ENCODE data around the gene NDUFA8.

The NDUFA8 gene

GRCh38 chr9:122159026-122159924 lies at the start of gene NDUFA8, which contains the start of gene MORN5:
TSS of gene NDUFA8 (minus strand) at chr9:122159779. CDS start at chr9:122159677, 102 bp downstream.
TSS of gene MORN5 (plus strand) at chr9:122159908. CDS start at chr9:122159973, 65 bp downstream.
- peak; percentile 79 to 87 for DNase-seq

- no peak for DNase-seq
Measured at GRCh38 chr9:122207096-122207495, 47.5 kb upstream of the NDUFA8 start.

GRCh38 chr9:122206118-122207046 lies 46.8 kb upstream of the NDUFA8 start:
- no peak for DNase-seq

- DNase-seq = no peak
Measured at GRCh38 chr9:122205176-122205575, 45.6 kb upstream of the NDUFA8 start.

- DNase-seq = no peak
Measured at GRCh38 chr9:122204491-122204890, 44.9 kb upstream of the NDUFA8 start.

GRCh38 chr9:122204055-122204454 lies 44.5 kb upstream of the NDUFA8 start:
- no peak for DNase-seq

- no peak for DNase-seq
Measured at GRCh38 chr9:122202111-122202510, 42.5 kb upstream of the NDUFA8 start.

GRCh38 chr9:122201641-122202040 lies 42.1 kb upstream of the NDUFA8 start:
- no peak for DNase-seq

GRCh38 chr9:122200960-122201595 lies 41.5 kb upstream of the NDUFA8 start:
- no peak for DNase-seq

GRCh38 chr9:122197882-122198281 lies 38.3 kb upstream of the NDUFA8 start:
- no peak for DNase-seq

- no peak for DNase-seq
Measured at GRCh38 chr9:122197426-122197825, 37.8 kb upstream of the NDUFA8 start.

GRCh38 chr9:122195875-122196274 lies 36.3 kb upstream of the NDUFA8 start:
- no peak for DNase-seq

- DNase-seq = no peak
Measured at GRCh38 chr9:122193651-122194050, 34.1 kb upstream of the NDUFA8 start.

- no peak for DNase-seq
Measured at GRCh38 chr9:122192914-122193525, 33.4 kb upstream of the NDUFA8 start.

- DNase-seq = no peak
Measured at GRCh38 chr9:122192261-122192875, 32.8 kb upstream of the NDUFA8 start.

- DNase-seq = no peak
Measured at GRCh38 chr9:122191584-122191983, 32.0 kb upstream of the NDUFA8 start.

- DNase-seq = no peak
Measured at GRCh38 chr9:122190597-122191381, 31.2 kb upstream of the NDUFA8 start.

GRCh38 chr9:122188369-122188768 lies 28.8 kb upstream of the NDUFA8 start:
- DNase-seq = no peak

- no peak for DNase-seq
Measured at GRCh38 chr9:122186777-122187470, 27.3 kb upstream of the NDUFA8 start.

GRCh38 chr9:122186301-122186700 lies 26.7 kb upstream of the NDUFA8 start:
- no peak for DNase-seq

- DNase-seq = no peak
Measured at GRCh38 chr9:122184551-122184950, 25.0 kb upstream of the NDUFA8 start.
